HG03571 (cell line): ENCODE measurements around the gene ITPRIP.

Source experiments
- ATAC-seq: cut with Tn5 transposase; IDR thresholded peaks from one replicate; pipeline ENCODE4 v1.9.1; 2021; ENCODE audit not compliant: unreplicated experiment

ITPRIP gene

GRCh38 chr10:104284846-104285245 is 53.4 kb downstream of the ITPRIP start:
- no peak for ATAC-seq

- no peak for ATAC-seq
Measured at GRCh38 chr10:104281694-104282093, 56.6 kb downstream of the ITPRIP start.

- no peak for ATAC-seq
Measured at GRCh38 chr10:104279550-104280259, 58.6 kb downstream of the ITPRIP start.

- ATAC-seq, result no peak
Measured at GRCh38 chr10:104277785-104278184, 60.5 kb downstream of the ITPRIP start.

- no peak for ATAC-seq
Measured at GRCh38 chr10:104276192-104276591, 62.1 kb downstream of the ITPRIP start.

- ATAC-seq, result no peak
Measured at GRCh38 chr10:104274762-104275721, 63.2 kb downstream of the ITPRIP start.

GRCh38 chr10:104273899-104274575 is 64.2 kb downstream of the ITPRIP start:
- no peak for ATAC-seq

- ATAC-seq, result no peak
Measured at GRCh38 chr10:104273286-104273685, 65.0 kb downstream of the ITPRIP start.

- ATAC-seq, result peak; percentile 99
Measured at GRCh38 chr10:104268713-104269645, 69.3 kb downstream of the ITPRIP start, which contains the start of gene GSTO2. Gene GSTO2, plus strand, starts transcription at chr10:104269184. Its CDS starts 5,732 bp downstream, at chr10:104274916.

GRCh38 chr10:104268405-104268712 is 69.9 kb downstream of the ITPRIP start:
- no peak for ATAC-seq

- ATAC-seq, result no peak
Measured at GRCh38 chr10:104267721-104268404, 70.4 kb downstream of the ITPRIP start.

GRCh38 chr10:104264783-104265182 is 73.5 kb downstream of the ITPRIP start:
- ATAC-seq, result no peak

GRCh38 chr10:104262055-104262454 is 76.2 kb downstream of the ITPRIP start:
- ATAC-seq, result no peak

- ATAC-seq, result no peak
Measured at GRCh38 chr10:104260775-104261115, 77.5 kb downstream of the ITPRIP start.

- no peak for ATAC-seq
Measured at GRCh38 chr10:104259999-104260774, 78.1 kb downstream of the ITPRIP start.
